Stimulated activated CD8-positive, alpha-beta memory T cell treated with anti-CD3 and anti-CD28 coated beads, Interleukin-4, amount 100 ng/mL, for 4 hours (primary cell): ENCODE results near the gene CYP19A1.

Source experiments
- DNase-seq, 2 donors: peaks; one replicate each; pipeline ENCODE4 v3.0.0-alpha.2; 2020; ENCODE audit warnings: low read depth in 2 of 2, low spot score in 1 of 2

Gene CYP19A1

GRCh38 chr15:51338496-51338895 lies at the start of gene CYP19A1:
Gene CYP19A1, minus strand, starts transcription at chr15:51338596. Its CDS starts 95,684 bp downstream, at chr15:51242912.
- no peak for DNase-seq

DNA sequence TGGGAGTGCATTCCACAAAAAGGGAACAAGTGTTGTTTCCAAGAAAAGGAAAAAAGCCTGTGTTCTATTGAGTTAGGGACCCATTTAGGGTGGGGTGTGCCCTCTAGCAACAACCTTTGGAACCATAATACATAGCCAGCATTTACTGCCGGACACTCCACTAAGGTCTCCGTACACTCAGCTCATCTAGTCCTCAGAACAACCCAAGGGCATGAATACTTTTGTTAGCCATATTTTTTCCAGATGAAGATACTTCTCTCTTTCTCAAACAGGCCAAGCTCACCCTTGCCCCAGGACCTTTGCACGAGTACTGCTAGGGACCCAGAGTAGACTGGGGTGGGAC lies 49.3 kb upstream of the CYP19A1 start:
- no peak for DNase-seq

GRCh38 chr15:51386960-51387698 lies 48.7 kb upstream of the CYP19A1 start:
- no peak for DNase-seq

- no peak for DNase-seq
Observed at GRCh38 chr15:51386486-51386885, 48.1 kb upstream of the CYP19A1 start.

- no peak for DNase-seq
Observed at GRCh38 chr15:51386029-51386428, 47.6 kb upstream of the CYP19A1 start.

- DNase-seq, result no peak
Observed at GRCh38 chr15:51382787-51383186, 44.4 kb upstream of the CYP19A1 start.

DNA sequence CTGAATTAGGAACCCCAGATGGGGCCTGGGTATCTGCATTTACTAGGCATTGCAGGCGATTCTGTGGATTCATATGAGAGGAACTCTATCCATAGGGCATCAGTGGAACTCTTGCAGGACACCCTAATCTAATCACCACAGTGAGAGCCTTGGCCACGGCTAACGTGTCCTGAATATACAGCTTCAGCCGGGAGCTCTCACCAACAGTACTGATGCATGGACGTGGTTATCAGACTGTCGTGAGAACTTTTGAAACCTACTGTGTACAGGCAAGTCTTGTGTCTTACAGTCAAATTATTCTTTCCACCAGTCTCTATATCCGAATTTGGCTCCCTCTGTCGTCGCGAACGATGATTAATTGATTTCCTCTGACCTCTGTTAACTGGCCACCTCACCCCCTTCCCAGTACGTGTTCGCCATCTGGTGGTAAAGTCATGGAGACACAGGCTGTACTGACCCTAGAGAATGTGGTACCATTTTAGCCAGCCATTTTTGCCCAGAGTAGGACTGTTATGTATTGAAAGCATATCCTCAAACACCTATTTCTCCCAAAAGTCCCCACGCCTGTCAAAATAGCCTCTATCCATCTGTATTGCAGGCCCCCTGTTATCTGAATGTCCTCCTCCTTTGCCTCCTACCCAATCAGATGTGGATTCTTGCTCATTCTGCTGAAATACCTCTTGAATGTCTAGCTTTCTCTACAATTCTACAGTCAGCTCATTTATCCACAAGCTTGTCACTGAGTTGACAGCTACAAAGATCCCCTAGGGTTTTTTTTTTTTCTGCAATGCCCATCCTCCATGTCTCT lies 42.8 kb upstream of the CYP19A1 start:
- no peak for DNase-seq

- no peak for DNase-seq
Observed at GRCh38 chr15:51379390-51379789, 41.0 kb upstream of the CYP19A1 start.

- no peak for DNase-seq
Observed at GRCh38 chr15:51378406-51378805, 40.0 kb upstream of the CYP19A1 start.

- DNase-seq, result no peak
Observed at GRCh38 chr15:51377038-51377786, 38.8 kb upstream of the CYP19A1 start.

DNA sequence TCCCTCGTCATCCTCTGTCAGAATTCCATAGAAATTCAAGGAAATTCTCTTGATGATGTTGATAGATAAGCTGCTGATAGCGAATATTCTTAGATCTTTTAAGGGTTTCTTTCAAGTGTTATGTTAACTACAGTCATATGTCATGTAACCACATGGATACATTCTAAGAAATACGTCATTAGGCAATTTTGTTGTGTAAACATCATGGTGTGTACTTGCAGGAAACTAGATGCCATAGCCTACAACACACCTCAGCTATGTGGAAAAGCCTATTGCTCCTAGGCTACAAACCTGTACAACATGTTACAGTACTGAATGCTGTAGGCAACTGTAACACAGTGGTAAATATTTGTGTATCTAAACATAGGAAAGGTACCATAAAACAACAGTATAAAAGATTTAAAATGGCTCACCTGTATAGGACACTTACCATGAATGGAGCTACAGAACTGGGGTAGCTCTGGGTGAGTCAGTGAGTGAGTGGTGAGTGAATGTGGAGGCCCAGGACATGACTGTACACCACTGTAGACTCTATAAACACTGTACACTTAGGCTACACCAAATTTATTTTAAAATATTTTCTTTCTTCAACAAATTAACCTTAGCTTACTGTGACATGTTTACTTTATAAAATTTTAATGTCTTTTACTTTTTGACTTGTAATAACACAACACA lies 37.7 kb upstream of the CYP19A1 start:
- no peak for DNase-seq

DNA sequence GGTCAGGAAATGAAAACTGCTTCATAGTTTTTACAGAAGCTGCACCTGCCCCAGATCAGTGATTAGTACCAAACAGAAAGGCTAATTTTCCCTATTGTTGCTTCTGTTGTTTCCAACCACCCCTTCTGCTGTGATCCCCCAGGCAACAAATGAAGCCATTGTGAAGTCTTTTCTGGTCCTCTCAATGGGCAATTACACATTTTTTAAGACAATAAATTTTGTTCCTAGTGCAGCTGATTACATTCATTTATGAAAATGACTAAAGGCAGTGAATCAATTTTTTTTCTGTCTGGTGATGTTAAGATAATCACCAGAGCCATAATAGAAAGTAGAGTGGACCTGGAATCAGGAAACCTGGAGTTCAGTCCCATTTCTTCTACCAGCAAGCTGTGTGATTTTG lies 35.7 kb upstream of the CYP19A1 start:
- no peak for DNase-seq

DNA sequence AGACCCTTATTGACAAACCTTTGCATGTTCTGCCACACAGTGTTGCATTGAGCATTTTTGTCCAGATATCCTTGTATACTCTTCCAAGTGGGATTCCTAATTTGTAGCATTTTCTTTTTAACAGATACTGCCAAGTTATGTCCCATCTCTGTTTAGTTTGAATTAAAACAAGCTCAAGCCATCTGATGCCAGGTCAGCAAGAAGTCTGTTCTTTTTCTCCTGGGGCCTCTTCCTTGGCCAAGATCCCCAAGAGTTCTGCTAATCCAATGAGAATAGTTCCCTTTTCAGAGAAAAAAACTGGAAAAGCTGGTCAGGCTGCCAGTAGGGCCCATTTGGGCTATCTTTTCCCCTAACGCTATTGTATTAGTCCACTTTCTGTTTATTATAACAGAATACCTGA lies 32.9 kb upstream of the CYP19A1 start:
- no peak for DNase-seq

DNA sequence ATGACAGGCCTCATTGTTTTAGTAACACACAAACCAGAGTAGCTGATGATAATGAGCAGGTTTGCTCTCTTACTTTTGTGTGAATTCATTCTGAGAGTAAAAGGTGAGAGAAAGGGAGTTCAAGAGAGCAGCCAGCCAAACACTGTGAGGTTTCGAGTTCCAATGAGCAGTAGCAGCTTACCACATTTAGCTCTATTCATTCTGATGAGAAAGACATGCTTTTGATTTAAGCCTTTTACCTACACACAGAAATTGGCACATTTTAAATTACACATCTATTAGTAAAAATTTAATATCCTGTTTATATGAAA lies 31.0 kb upstream of the CYP19A1 start:
- DNase-seq, result no peak

DNA sequence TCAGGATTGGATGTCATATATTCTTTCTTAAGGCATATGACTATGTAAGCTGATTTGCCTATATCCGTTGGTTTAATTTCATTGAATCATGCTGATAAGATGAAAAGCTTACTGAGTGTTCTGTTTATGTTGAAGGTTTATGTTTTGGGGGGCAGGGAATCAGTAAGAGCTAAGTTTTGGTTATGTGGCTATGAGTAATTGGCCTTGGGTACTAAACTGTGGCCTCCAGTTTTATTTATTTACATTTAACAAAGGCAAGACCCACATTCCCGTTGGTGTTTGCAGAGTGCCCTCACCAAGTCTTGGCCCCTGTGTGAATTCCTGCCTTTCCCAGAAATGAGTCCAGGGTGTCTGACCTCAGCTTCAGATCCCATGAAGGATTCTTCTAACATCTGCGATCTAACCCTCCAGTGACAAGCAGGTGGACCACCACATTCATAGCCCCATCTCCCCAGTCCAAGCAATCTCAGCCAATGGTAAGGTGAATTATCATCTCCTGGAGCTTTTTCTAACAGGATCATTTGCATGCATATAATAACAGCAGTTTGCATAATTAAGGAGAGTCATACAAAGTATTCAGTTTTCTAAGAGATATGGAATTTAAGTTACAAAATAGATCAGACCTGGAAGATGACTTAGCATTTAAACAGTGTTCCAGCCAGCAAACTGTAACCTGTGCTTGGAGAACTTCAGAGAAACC lies 30.5 kb upstream of the CYP19A1 start:
- DNase-seq, result no peak

GRCh38 chr15:51368307-51368706 lies 29.9 kb upstream of the CYP19A1 start:
- no peak for DNase-seq

GRCh38 chr15:51367322-51367976 lies 29.1 kb upstream of the CYP19A1 start:
- no peak for DNase-seq

DNA sequence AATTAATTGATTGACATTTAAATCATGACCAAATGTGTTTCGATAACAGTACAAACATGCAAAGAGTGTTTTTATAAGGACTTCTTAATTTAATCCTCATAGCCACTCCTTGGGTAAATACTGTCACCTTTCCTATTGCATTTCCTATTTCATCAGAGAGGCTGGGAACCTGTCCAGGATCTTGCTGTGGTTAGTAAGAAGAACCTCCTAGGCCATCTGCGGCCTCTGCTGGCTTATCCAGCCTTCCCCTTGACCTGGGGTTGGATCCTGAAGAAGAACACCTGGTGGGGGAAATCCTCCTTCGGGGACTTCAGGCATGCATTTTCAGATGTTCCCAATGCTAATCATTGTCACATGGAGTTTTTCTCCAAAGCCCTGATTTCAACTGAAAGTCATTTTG lies 28.5 kb upstream of the CYP19A1 start:
- DNase-seq, result no peak

- DNase-seq, result no peak
Observed at GRCh38 chr15:51366071-51366470, 27.7 kb upstream of the CYP19A1 start.

DNA sequence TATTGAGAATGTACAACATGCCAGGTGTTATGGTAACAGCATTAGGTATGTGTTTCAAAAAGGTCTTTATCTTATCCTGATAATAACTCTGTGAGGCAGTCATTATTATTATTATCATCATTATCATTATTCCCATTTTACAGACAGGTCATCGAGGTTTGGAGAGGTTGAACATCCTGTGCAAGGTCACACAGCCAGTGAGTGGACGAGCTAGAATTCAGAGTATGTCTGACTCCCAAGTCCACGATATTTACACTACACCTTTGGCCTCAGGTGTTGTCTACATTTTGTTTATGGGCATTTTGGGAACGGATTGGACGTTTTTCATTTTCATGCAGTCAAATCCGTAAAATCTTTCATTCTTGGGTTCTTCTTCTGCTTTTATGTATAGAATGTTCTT lies 27.0 kb upstream of the CYP19A1 start:
- DNase-seq, result no peak
